T-helper 17 cell (primary cell): ENCODE measurements around the gene MFSD12. TPM values are rescaled to one million over a fixed set of nuclear protein-coding genes. Genes with fewer than 3 reads are reported as not detected.
A peak's percentile ranks its signal among the peaks of the same experiment; 100 is the strongest.

Source experiments
- ATAC-seq: fragments of 150-1000 bp; cut with Tn5 transposase; 2 replicates; pipeline ENCODE4 v1.10.0; 2021; ENCODE audit warnings: mild to moderate bottlenecking, moderate library complexity
- DNase-seq, 3 donors: peaks; one replicate each; pipeline versions ENCODE4 v3.0.0 to v3.0.0-alpha.2; 2020 to 2021
- H3K9me3 ChIP-seq: one replicate; pipeline ENCODE4 v1.7.0; 2013; ENCODE audit warnings: low read length, mild to moderate bottlenecking; ENCODE audit not compliant: control insufficient read depth, poor library complexity, severe bottlenecking
- H3K27ac Mint-ChIP-seq: one replicate; pipeline ENCODE4 v1.8.0; 2022; ENCODE audit warnings: mild to moderate bottlenecking, moderate library complexity, mixed read lengths
- H3K27me3 Mint-ChIP-seq: one replicate; pipeline ENCODE4 v1.8.0; 2022; ENCODE audit warnings: mixed read lengths
- H3K36me3 Mint-ChIP-seq: one replicate; pipeline ENCODE4 v1.8.0; 2022; ENCODE audit warnings: low read depth, mixed read lengths
- H3K4me1 Mint-ChIP-seq: one replicate; pipeline ENCODE4 v1.8.0; 2022; ENCODE audit warnings: mild to moderate bottlenecking, mixed read lengths
- H3K4me3 Mint-ChIP-seq: one replicate; pipeline ENCODE4 v1.8.0; 2022; ENCODE audit warnings: mild to moderate bottlenecking, moderate library complexity, mixed read lengths
- total RNA-seq, 4 donors: library from RNA in 2 of 4; stranded (reverse) in 2 of 4; gene quantifications; one replicate each; pipeline ENCODE4 v1.2.3 and lab custom pipeline; 2022 to 2026

The MFSD12 gene
- total RNA-seq, 2 donors from 2014 or later: 58.1 to 62.0 TPM

- no peaks in the 10 kb centered on the region for H3K9me3 ChIP-seq
- no peak overlapping the region for H3K4me3 Mint-ChIP-seq
- DNase-seq (no peak), ATAC-seq (no peak)
- H3K4me1 Mint-ChIP-seq: peaks cover 8% of the 10 kb centered on the region
- peak overlapping the region; percentile 69 for H3K27ac Mint-ChIP-seq
- no peaks in the 10 kb centered on the region for H3K36me3 Mint-ChIP-seq
- H3K27me3 Mint-ChIP-seq: no peaks in the 10 kb centered on the region
These were observed 11.7 kb downstream of the MFSD12 start for GRCh38 chr19:3545669-3546034.

GRCh38 chr19:3544742-3545668 is 12.4 kb downstream of the MFSD12 start:
- no peaks in the 10 kb centered on the region for H3K27me3 Mint-ChIP-seq
- ATAC-seq: peak; percentile 75
- peak; percentile 62 to 86 (median 68) for DNase-seq
- no peaks in the 10 kb centered on the region for H3K36me3 Mint-ChIP-seq
- H3K27ac Mint-ChIP-seq: peak overlapping the region; percentile 69
- H3K9me3 ChIP-seq: no peaks in the 10 kb centered on the region
- peaks cover 8% of the 10 kb centered on the region for H3K4me1 Mint-ChIP-seq
- peak overlapping the region; percentile 45 for H3K4me3 Mint-ChIP-seq

GRCh38 chr19:3544058-3544376 is 13.4 kb downstream of the MFSD12 start:
- peaks cover 8% of the 10 kb centered on the region for H3K4me1 Mint-ChIP-seq
- H3K9me3 ChIP-seq: no peaks in the 10 kb centered on the region
- H3K27me3 Mint-ChIP-seq: no peaks in the 10 kb centered on the region
- ATAC-seq (no peak), DNase-seq (no peak)
- no peak overlapping the region for H3K4me3 Mint-ChIP-seq
- no peaks in the 10 kb centered on the region for H3K36me3 Mint-ChIP-seq
- no peak overlapping the region for H3K27ac Mint-ChIP-seq

- Mint-ChIP-seq H3K27me3 (no peaks in the 10 kb centered on the region), H3K36me3 (no peaks in the 10 kb centered on the region), H3K4me3 (no peak overlapping the region), H3K27ac (no peak overlapping the region), H3K4me1 (peaks cover 8% of the 10 kb centered on the region)
- DNase-seq (no peak), ATAC-seq (no peak)
- no peaks in the 10 kb centered on the region for H3K9me3 ChIP-seq
These were observed 14.0 kb downstream of the MFSD12 start for GRCh38 chr19:3543150-3544057.

- ATAC-seq: no peak
- H3K4me3 Mint-ChIP-seq: no peak overlapping the region
- no peaks in the 10 kb centered on the region for H3K27me3 Mint-ChIP-seq
- H3K36me3 Mint-ChIP-seq: no peaks in the 10 kb centered on the region
- H3K4me1 Mint-ChIP-seq: peaks cover 3% of the 10 kb centered on the region
- DNase-seq: no peak
- no peak overlapping the region for H3K27ac Mint-ChIP-seq
- H3K9me3 ChIP-seq: no peaks in the 10 kb centered on the region
These were observed 17.6 kb downstream of the MFSD12 start for GRCh38 chr19:3539756-3540118.

- no peak within 1 kb of the TSS for H3K27ac Mint-ChIP-seq
- peak within 1 kb of the TSS; percentile 25 for H3K4me3 Mint-ChIP-seq
- H3K36me3 Mint-ChIP-seq: no peaks in the 10 kb centered on the region
These were observed 18.2 kb downstream of the MFSD12 start, which contains the start of gene TEKTIP1 for GRCh38 chr19:3538965-3539755. Gene TEKTIP1, plus strand, starts transcription at chr19:3539174. Its CDS starts 4 bp downstream, at chr19:3539178.

GRCh38 chr19:3538258-3538929 is 19.0 kb downstream of the MFSD12 start:
- Mint-ChIP-seq H3K4me1 (peaks cover 7% of the 10 kb centered on the region), H3K36me3 (no peaks in the 10 kb centered on the region), H3K27ac (no peak overlapping the region), H3K27me3 (no peaks in the 10 kb centered on the region), H3K4me3 (no peak overlapping the region)
- ATAC-seq: peak; percentile 9
- no peaks in the 10 kb centered on the region for H3K9me3 ChIP-seq
- DNase-seq: no peak

More at GRCh38 chr19:3538965-3539755, 18.2 kb downstream of the MFSD12 start, which contains the start of gene TEKTIP1:
- ATAC-seq: no peak
- DNase-seq: no peak
- H3K9me3 ChIP-seq: no peaks in the 10 kb centered on the region
- H3K27me3 Mint-ChIP-seq: no peaks in the 10 kb centered on the region
- H3K4me1 Mint-ChIP-seq: peaks cover 7% of the 10 kb centered on the region

- DNase-seq (no peak), ATAC-seq (peak; percentile 16)
- no peaks in the 10 kb centered on the region for H3K9me3 ChIP-seq
- peaks cover 7% of the 10 kb centered on the region for H3K4me1 Mint-ChIP-seq
- H3K4me3 Mint-ChIP-seq: peak overlapping the region; percentile 34
- H3K27me3 Mint-ChIP-seq: no peaks in the 10 kb centered on the region
- no peak overlapping the region for H3K27ac Mint-ChIP-seq
- no peaks in the 10 kb centered on the region for H3K36me3 Mint-ChIP-seq
These were observed 19.7 kb downstream of the MFSD12 start for GRCh38 chr19:3537438-3538240.

- no peak for ATAC-seq
- H3K27me3 Mint-ChIP-seq: no peaks in the 10 kb centered on the region
- DNase-seq: no peak
- H3K4me1 Mint-ChIP-seq: peaks cover 7% of the 10 kb centered on the region
- no peaks in the 10 kb centered on the region for H3K36me3 Mint-ChIP-seq
- no peaks in the 10 kb centered on the region for H3K9me3 ChIP-seq
- no peak overlapping the region for H3K27ac Mint-ChIP-seq
- peak overlapping the region; percentile 34 for H3K4me3 Mint-ChIP-seq
These were observed 20.3 kb downstream of the MFSD12 start for GRCh38 chr19:3537101-3537437.

- Mint-ChIP-seq H3K4me3 (no peak overlapping the region), H3K36me3 (no peaks in the 10 kb centered on the region), H3K27me3 (no peaks in the 10 kb centered on the region), H3K27ac (peak overlapping the region; percentile 21), H3K4me1 (peaks cover 7% of the 10 kb centered on the region)
- ATAC-seq: no peak
- H3K9me3 ChIP-seq: no peaks in the 10 kb centered on the region
- DNase-seq: no peak
These were observed 20.8 kb downstream of the MFSD12 start for GRCh38 chr19:3536429-3537100.

- peaks cover 7% of the 10 kb centered on the region for H3K4me1 Mint-ChIP-seq
- DNase-seq: no peak
- H3K36me3 Mint-ChIP-seq: no peaks in the 10 kb centered on the region
- no peaks in the 10 kb centered on the region for H3K27me3 Mint-ChIP-seq
- H3K4me3 Mint-ChIP-seq: no peak overlapping the region
- H3K9me3 ChIP-seq: no peaks in the 10 kb centered on the region
- ATAC-seq: no peak
- peak overlapping the region; percentile 21 for H3K27ac Mint-ChIP-seq
These were observed 21.4 kb downstream of the MFSD12 start for GRCh38 chr19:3535981-3536380.
